ENCODE results near the gene SIGLEC5.

Gene SIGLEC5

GRCh38 chr19:51663650-51664049, 33.4 kb upstream of the SIGLEC5 start:
- no peaks in the 10 kb centered on the region for H3K36me3 ChIP-seq (ENCODE audit: control insufficient read depth, insufficient read depth, low read length)
- no peak for DNase-seq (ENCODE audit: extremely low read depth, insufficient read length)
- TF ChIP-seq CTCF (IDR thresholded peaks at IDR 0.05; ENCODE audit: insufficient read depth, low read length, poor library complexity, severe bottlenecking) = no peak
- no peaks in the 10 kb centered on the region; the same call in 1 of the 2 replicates for H3K27me3 ChIP-seq (replicated peaks; ENCODE audit: control insufficient read depth, insufficient read depth, low read length)
- no peak overlapping the region for H3K4me3 ChIP-seq (replicated peaks; ENCODE audit: low read depth, low read length)

GRCh38 chr19:51660975-51661600, 30.9 kb upstream of the SIGLEC5 start:
- no peak overlapping the region for H3K4me3 ChIP-seq (replicated peaks; ENCODE audit: low read depth, low read length)
- no peak for DNase-seq (ENCODE audit: extremely low read depth, insufficient read length)

GRCh38 chr19:51654783-51655182, 24.6 kb upstream of the SIGLEC5 start:
- no peaks in the 10 kb centered on the region; the same call in 1 of the 2 replicates for H3K27me3 ChIP-seq (replicated peaks; ENCODE audit: control insufficient read depth, insufficient read depth, low read length)
- no peak for TF ChIP-seq CTCF (IDR thresholded peaks at IDR 0.05; ENCODE audit: insufficient read depth, low read length, poor library complexity, severe bottlenecking)

More at GRCh38 chr19:51660975-51661600, 30.9 kb upstream of the SIGLEC5 start:
- TF ChIP-seq CTCF (IDR thresholded peaks at IDR 0.05; ENCODE audit: insufficient read depth, low read length, poor library complexity, severe bottlenecking) = peak; percentile 74
- H3K27me3 ChIP-seq (replicated peaks; ENCODE audit: control insufficient read depth, insufficient read depth, low read length) = no peaks in the 10 kb centered on the region; the same call in 1 of the 2 replicates
- no peaks in the 10 kb centered on the region for H3K36me3 ChIP-seq (ENCODE audit: control insufficient read depth, insufficient read depth, low read length)

GRCh38 chr19:51653162-51653561, 23.0 kb upstream of the SIGLEC5 start:
- no peak for TF ChIP-seq CTCF (IDR thresholded peaks at IDR 0.05; ENCODE audit: insufficient read depth, low read length, poor library complexity, severe bottlenecking)

More at GRCh38 chr19:51654783-51655182, 24.6 kb upstream of the SIGLEC5 start:
- no peak for DNase-seq (ENCODE audit: extremely low read depth, insufficient read length)
- H3K4me3 ChIP-seq (replicated peaks; ENCODE audit: low read depth, low read length) = no peak overlapping the region
- no peaks in the 10 kb centered on the region for H3K36me3 ChIP-seq (ENCODE audit: control insufficient read depth, insufficient read depth, low read length)

GRCh38 chr19:51652266-51652665, 22.1 kb upstream of the SIGLEC5 start:
- Histone ChIP-seq H3K36me3 (ENCODE audit: control insufficient read depth, insufficient read depth, low read length) (no peaks in the 10 kb centered on the region), H3K4me3 (replicated peaks; ENCODE audit: low read depth, low read length) (no peak overlapping the region), H3K27me3 (replicated peaks; ENCODE audit: control insufficient read depth, insufficient read depth, low read length) (no peaks in the 10 kb centered on the region; the same call in 1 of the 2 replicates)
- TF ChIP-seq CTCF (IDR thresholded peaks at IDR 0.05; ENCODE audit: insufficient read depth, low read length, poor library complexity, severe bottlenecking) = no peak
- DNase-seq (ENCODE audit: extremely low read depth, insufficient read length) = no peak

More at GRCh38 chr19:51653162-51653561, 23.0 kb upstream of the SIGLEC5 start:
- H3K4me3 ChIP-seq (replicated peaks; ENCODE audit: low read depth, low read length) = no peak overlapping the region
- no peaks in the 10 kb centered on the region; the same call in 1 of the 2 replicates for H3K27me3 ChIP-seq (replicated peaks; ENCODE audit: control insufficient read depth, insufficient read depth, low read length)
- H3K36me3 ChIP-seq (ENCODE audit: control insufficient read depth, insufficient read depth, low read length) = no peaks in the 10 kb centered on the region
- no peak for DNase-seq (ENCODE audit: extremely low read depth, insufficient read length)
